K562 (cell line): ENCODE results near the gene DPP8. TPM values are rescaled to one million over a fixed set of nuclear protein-coding genes. Genes with fewer than 3 reads are reported as not detected.
"Not testable (repeated sequence)": the region's sequence is repeated elsewhere in the genome, so short reads cannot be mapped to it uniquely, and the experiment has no call there.

Experiments used
- ATAC-seq: fragments of 200-7000 bp; cut with Tn5 transposase; 3 replicates; pipeline ENCODE4 v1.9.1; 2020; ENCODE audit warnings: moderate library complexity
- BruUV-seq: library from RNA; stranded (reverse); fragments of 400-500 nt; replicated peaks from 2 replicates; lab custom pipeline; 2021; lab: Mats Ljungman, UMichigan
- CTCF ChIA-PET: fragments of 300-600 bp; formaldehyde crosslinking; extraction: SDS; loops from one replicate; lab custom pipeline; 2021; ENCODE audit warnings: low intra/inter-chr PET ratio; lab: Yijun Ruan, JAX
- POLR2A ChIA-PET: fragments of 300-600, 350-650 bp; sonication (Branson Sonifier 250); formaldehyde crosslinking; extraction: SDS; loops from one replicate; lab custom pipeline; 2021; ENCODE audit warnings: antibody characterized with exemption, inconsistent platforms; lab: Yijun Ruan, JAX
- DNase-seq, 4 experiments: peaks; one replicate each; pipeline versions ENCODE4 v3.0.0 to v3.0.0-alpha.2; 2011 to 2018; ENCODE audit warnings: low spot score in 3 of 4, mixed read lengths in 3 of 4; ENCODE audit errors: extremely low read depth in 1 of 4
- FAIRE-seq: peaks from 2 replicates; lab custom pipeline; 2011; peaks lifted over from hg19 to GRCh38; lab: Jason Lieb, UNC
- H2AFZ ChIP-seq: 2 replicates; pipeline ENCODE4 v1.6.0; 2011; ENCODE audit warnings: low read depth, low read length, control low read depth, inconsistent platforms
- H3K27ac ChIP-seq: fragments of 200-600 bp; 3 replicates; pipeline ENCODE4 v1.8.0; 2011; ENCODE audit warnings: low read depth, mild to moderate bottlenecking, control low read depth, inconsistent platforms, low read length, moderate library complexity, mixed read lengths; ENCODE audit errors: extremely low read depth
- H3K27me3 ChIP-seq, 2 experiments: fragments of 300-600 bp in 1 of 2; 2 replicates in 1 of 2; 3 replicates in 1 of 2; pipeline versions ENCODE4 v1.6.0 to v1.8.0; 2011; ENCODE audit warnings: inconsistent platforms in 2 of 2, low read length in 2 of 2, mild to moderate bottlenecking in 1 of 2, mixed read lengths in 1 of 2, moderate library complexity in 1 of 2; ENCODE audit not compliant: control insufficient read depth in 2 of 2, insufficient read depth in 2 of 2
- H3K36me3 ChIP-seq: fragments of 300-600 bp; 3 replicates; pipeline ENCODE4 v1.8.0; 2011; ENCODE audit warnings: mild to moderate bottlenecking, low read length, inconsistent platforms; ENCODE audit not compliant: control insufficient read depth, insufficient read depth
- H3K4me1 ChIP-seq, 2 experiments: fragments of 200-600 bp in 1 of 2; replicated peaks in 1 of 2; 2 replicates in 1 of 2; 3 replicates in 1 of 2; pipeline versions ENCODE4 v1.5.1 to v1.8.0; 2011; ENCODE audit warnings: inconsistent platforms in 2 of 2, low read length in 2 of 2, mild to moderate bottlenecking in 1 of 2, mixed read lengths in 1 of 2, moderate library complexity in 1 of 2; ENCODE audit not compliant: control insufficient read depth in 2 of 2, insufficient read depth in 2 of 2
- H3K4me2 ChIP-seq: 2 replicates; pipeline ENCODE4 v1.6.1; 2011; ENCODE audit warnings: low read length, control low read depth, inconsistent platforms, mixed read lengths; ENCODE audit not compliant: insufficient read depth
- H3K4me3 ChIP-seq: fragments of 200-600 bp; sonication (generic), shearing (Covaris generic); 2 replicates; pipeline ENCODE4 v1.5.1; 2016; ENCODE audit warnings: control low read depth, inconsistent platforms
- H3K79me2 ChIP-seq: fragments of 200-600 bp; 3 replicates; pipeline ENCODE4 v1.8.0; 2011; ENCODE audit warnings: low read length, inconsistent platforms; ENCODE audit not compliant: control insufficient read depth, insufficient read depth
- H3K9ac ChIP-seq, 2 experiments: 2 replicates each; pipeline versions ENCODE4 v1.6.0 to v1.6.1; 2011; ENCODE audit warnings: low read depth in 2 of 2, low read length in 2 of 2, control low read depth in 1 of 2, inconsistent platforms in 1 of 2, mild to moderate bottlenecking in 1 of 2, mixed read lengths in 1 of 2; ENCODE audit not compliant: insufficient read depth in 1 of 2
- H3K9me1 ChIP-seq: one replicate; pipeline ENCODE4 v1.6.0; 2011; ENCODE audit warnings: inconsistent platforms, mild to moderate bottlenecking, low read length, moderate library complexity; ENCODE audit not compliant: control insufficient read depth, insufficient read depth
- H3K9me3 ChIP-seq: replicated peaks from 2 replicates; pipeline ENCODE4 v1.5.1; 2011; ENCODE audit warnings: low read depth, low read length, inconsistent platforms; ENCODE audit not compliant: control insufficient read depth, insufficient read depth
- H4K20me1 ChIP-seq: replicated peaks from 2 replicates; pipeline ENCODE4 v1.6.1; 2011; ENCODE audit warnings: low read length, inconsistent platforms, mixed read lengths; ENCODE audit not compliant: control insufficient read depth, insufficient read depth
- BACH1 ChIP-seq: fragments of 200-800 bp; sonication (Bioruptor generic); IDR thresholded peaks from 2 replicates; pipeline ENCODE4 v1.6.1; 2016; ENCODE audit warnings: missing genetic modification characterization, missing compliant biosample characterization
- BMI1 ChIP-seq: fragments of 150-350 bp; IDR thresholded peaks from 2 replicates; pipeline ENCODE4 v1.6.1; 2014; ENCODE audit warnings: low read length
- KDM2B ChIP-seq: fragments of 250-450 bp; sonication (Bioruptor Pico); IDR thresholded peaks from 2 replicates; pipeline ENCODE4 v1.8.0; 2021; ENCODE audit warnings: mild to moderate bottlenecking, moderate library complexity
- MTA3 ChIP-seq: fragments of 450-650 bp; formaldehyde crosslinking; IDR thresholded peaks from 2 replicates; pipeline ENCODE4 v1.6.1; 2017; ENCODE audit warnings: mild to moderate bottlenecking, borderline replicate concordance
- ZNF449 ChIP-seq: fragments of 250-450 bp; sonication (Bioruptor Pico); IDR thresholded peaks from 2 replicates; pipeline ENCODE4 v1.8.0; 2022; ENCODE audit warnings: moderate library complexity, mild to moderate bottlenecking, inconsistent platforms
- ZNF764 ChIP-seq: fragments of 250-450 bp; sonication (Bioruptor Pico); IDR thresholded peaks from 2 replicates; pipeline ENCODE4 v1.4.0; 2020; ENCODE audit warnings: low read depth, mild to moderate bottlenecking, moderate library complexity
- WGBS: fragments of 100-300 bp; shearing (Covaris generic); methylation state at CpG from one replicate; pipeline ENCODE4 v1.1.6; 2016; ENCODE audit warnings: low coverage, mixed read lengths; ENCODE audit not compliant: insufficient coverage; ENCODE audit errors: missing lambda C conversion rate; 5-methylcytosine and 5-hydroxymethylcytosine counted together
- in situ Hi-C: fragments of 300-500 bp; cut with MboI; formaldehyde crosslinking; loops from 4 replicates; pipeline ENCODE4 v1.15.0; 2018; ENCODE audit warnings: inconsistent platforms, mixed read lengths
- intact Hi-C: fragments of 100-400 bp; cut with micrococcal nuclease; formaldehyde crosslinking; loops from 2 replicates; pipeline ENCODE4 v1.14.2; 2022
- polyA plus RNA-seq, 8 experiments: library from polyadenylated mRNA; depleted of rRNA in 4 of 8; stranded (reverse) in 5 of 8; unstranded in 3 of 8; fragments of >200 nt; fragmentation: Nextera tagmentation in 2 of 8; fragmentation: Illumina TruSeq in 1 of 8; extraction: Ambion mirVana in 2 of 8; extraction: Trizol in 1 of 8; gene quantifications; 2 replicates each; pipeline versions ENCODE4 v1.2.1 to v1.2.3, GENCODE V29; 2011 to 2014; ENCODE audit warnings: inconsistent platforms in 1 of 8, missing spikeins in 1 of 8
- total RNA-seq, 7 experiments: library from RNA; depleted of rRNA in 6 of 7; stranded (reverse); fragments of >200 nt in 6 of 7; fragmentation: Illumina TruSeq in 2 of 7; extraction: Trizol in 2 of 7; gene quantifications; 2 replicates each; pipeline versions ENCODE4 v1.2.1 to v1.2.3, GENCODE V29; 2011 to 2021; ENCODE audit warnings: low replicate concordance in 1 of 7

DPP8 gene
- total and polyA plus RNA-seq, 9 of the 15 experiments (the other 6 are each of a cell fraction or from before 2014, with no cell fraction given): 5.5 to 36.7 (median 20.7) TPM

GRCh38 chr15:65463096-65463495 lies 54.4 kb downstream of the DPP8 start:
- ATAC-seq, DNase-seq, H3K4me2 ChIP-seq, H3K4me3 ChIP-seq, H4K20me1 ChIP-seq, CTCF ChIA-PET, H3K27ac ChIP-seq, H3K27me3 ChIP-seq, FAIRE-seq, BruUV-seq, H3K9ac ChIP-seq, H3K79me2 ChIP-seq, H3K4me1 ChIP-seq, in situ Hi-C loops, H3K9me3 ChIP-seq, H2AFZ ChIP-seq, H3K9me1 ChIP-seq, intact Hi-C loops, POLR2A ChIA-PET: not testable (repeated sequence)
- 98% methylated on average over 5 of the region's 6 CpGs for WGBS
- H3K36me3 ChIP-seq: peaks cover 79% of the 10 kb centered on the region; the same call in 2 of the 3 replicates

DNA sequence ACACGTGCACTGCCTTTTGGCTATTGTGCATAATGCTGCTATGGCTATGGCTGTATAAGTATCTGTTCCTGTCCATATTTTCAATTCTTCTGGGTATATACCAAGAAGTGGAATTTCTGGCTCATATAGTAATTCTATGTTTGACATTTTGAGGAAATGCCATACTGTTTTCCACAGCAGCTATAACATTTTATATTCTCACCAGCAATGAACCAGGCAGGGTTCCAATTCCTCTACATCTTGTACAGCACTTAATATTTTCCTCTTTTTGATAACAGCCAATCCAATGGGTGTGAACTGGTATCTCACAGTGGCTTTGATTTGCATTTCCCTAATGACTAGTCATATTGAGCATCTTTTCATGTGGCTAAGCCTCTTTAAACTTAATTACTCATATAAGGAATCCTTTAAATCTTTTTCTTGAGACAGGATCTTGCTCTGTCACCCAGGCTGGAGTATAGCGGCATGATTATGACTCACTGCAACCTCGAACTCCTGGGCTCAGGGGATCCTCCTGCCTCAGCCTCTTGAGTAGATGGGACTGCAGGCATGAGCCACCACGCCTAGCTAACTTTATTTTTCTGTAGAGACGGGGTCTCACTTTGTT lies 56.6 kb downstream of the DPP8 start:
- Histone ChIP-seq H3K9me3 (no peaks in the 10 kb centered on the region), H3K36me3 (peaks cover 79% of the 10 kb centered on the region; the same call in 2 of the 3 replicates), H3K9me1 (peaks cover 2% of the 10 kb centered on the region), H3K4me2 (no peak overlapping the region), H3K27ac (no peak overlapping the region), H3K4me1 (no peaks in the 10 kb centered on the region), H3K79me2 (no peaks in the 10 kb centered on the region), H3K4me3 (no peak overlapping the region), H3K9ac (no peak overlapping the region), H2AFZ (no peak overlapping the region), H3K27me3 (no peaks in the 10 kb centered on the region), H4K20me1 (no peaks in the 10 kb centered on the region)
- FAIRE-seq: no peak
- POLR2A ChIA-PET: interaction anchor here (1.5 kb wide), 1 partner anchor 11 kb away, joined by 3 read pairs; no protein-coding TSS in a partner anchor
- DNase-seq: no peak
- no peak for TF ChIP-seq BACH1 (tag)
- no peak for TF ChIP-seq MTA3
- TF ChIP-seq BMI1: no peak
- TF ChIP-seq KDM2B: no peak
- no peak for TF ChIP-seq ZNF764
- no peak for TF ChIP-seq ZNF449 (CRISPR knock-in tag)
- intact Hi-C loops: no loop called here
- WGBS: 72% methylated on average over 5 of the region's 5 CpGs
- in situ Hi-C loops: no loop called here
- no peak for ATAC-seq
- BruUV-seq: no TSS peak
- CTCF ChIA-PET: no interaction called here

DNA sequence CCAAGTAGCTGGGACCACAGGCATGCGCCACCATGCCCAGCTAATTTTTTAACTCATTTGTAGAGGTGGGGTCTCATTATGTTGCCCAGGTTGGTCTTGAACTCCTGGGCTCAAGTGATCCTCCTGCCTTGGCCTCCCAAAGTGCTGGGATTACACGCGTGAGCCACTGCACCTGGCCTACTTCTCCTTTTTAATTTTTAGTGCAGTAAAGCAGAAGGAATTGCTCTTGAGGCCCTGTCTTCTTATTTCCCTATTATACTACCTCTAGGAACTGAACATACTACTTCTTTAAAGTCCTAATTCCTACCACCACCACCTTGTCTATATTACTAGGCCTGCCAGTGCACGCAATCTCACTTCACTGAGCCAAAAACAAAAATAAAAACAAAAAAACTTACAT lies 62.2 kb downstream of the DPP8 start:
- BruUV-seq, FAIRE-seq, H3K4me3 ChIP-seq, H3K9me1 ChIP-seq, H3K27ac ChIP-seq, H3K4me1 ChIP-seq, DNase-seq, intact Hi-C loops, H3K4me2 ChIP-seq, H4K20me1 ChIP-seq, in situ Hi-C loops, H3K9ac ChIP-seq, H3K79me2 ChIP-seq, POLR2A ChIA-PET, H3K27me3 ChIP-seq, ATAC-seq, H2AFZ ChIP-seq, CTCF ChIA-PET, H3K9me3 ChIP-seq: not testable (repeated sequence)
- peaks cover 79% of the 10 kb centered on the region for H3K36me3 ChIP-seq
- WGBS: 97% methylated on average over 4 of the region's 4 CpGs
